ENCODE results near the gene LCMT2. TPM values are rescaled to one million over a fixed set of nuclear protein-coding genes. Genes with fewer than 3 reads are reported as not detected.
A peak's percentile ranks its signal among the peaks of the same experiment; 100 is the strongest.
"Not testable (repeated sequence)": the region's sequence is repeated elsewhere in the genome, so short reads cannot be mapped to it uniquely, and the experiment has no call there.

Gene LCMT2
- total RNA-seq, 1 experiment from 2014 or later: not detected

- DNase-seq (ENCODE audit: low spot score): no peak
- in situ Hi-C loops (cut with HindIII; ENCODE audit: low sequenced_read_pairs): no loop called here
Measured at GRCh38 chr15:43317566-43318184, 12.7 kb downstream of the LCMT2 start.

- in situ Hi-C loops (cut with HindIII; ENCODE audit: low sequenced_read_pairs): no loop called here
- DNase-seq (ENCODE audit: low spot score): no peak
Measured at GRCh38 chr15:43316971-43317346, 13.4 kb downstream of the LCMT2 start.

GRCh38 chr15:43316016-43316970 is 14.1 kb downstream of the LCMT2 start:
- no peak for DNase-seq (ENCODE audit: low spot score)
- in situ Hi-C loops (cut with HindIII; ENCODE audit: low sequenced_read_pairs): no loop called here

- no peak for DNase-seq (ENCODE audit: low spot score)
Measured at GRCh38 chr15:43314171-43314570, 16.2 kb downstream of the LCMT2 start.

GRCh38 chr15:43312378-43312777 is 18.0 kb downstream of the LCMT2 start:
- no peak for DNase-seq (ENCODE audit: low spot score)
- in situ Hi-C loops (cut with HindIII; ENCODE audit: low sequenced_read_pairs): no loop called here

More at GRCh38 chr15:43314171-43314570, 16.2 kb downstream of the LCMT2 start:
- in situ Hi-C loops (cut with HindIII; ENCODE audit: low sequenced_read_pairs): no loop called here

- in situ Hi-C loops (cut with HindIII; ENCODE audit: low sequenced_read_pairs): no loop called here
Measured at GRCh38 chr15:43302205-43302817, 28.1 kb downstream of the LCMT2 start, which contains the start of gene TGM7. TGM7 (minus strand) TSS chr15:43302255.

GRCh38 chr15:43299884-43300283 is 30.5 kb downstream of the LCMT2 start:
- DNase-seq (ENCODE audit: low spot score): no peak
- in situ Hi-C loops (cut with HindIII; ENCODE audit: low sequenced_read_pairs): no loop called here

More at GRCh38 chr15:43302205-43302817, 28.1 kb downstream of the LCMT2 start, which contains the start of gene TGM7:
- DNase-seq (ENCODE audit: low spot score): no peak

- peak; percentile 64 for DNase-seq (ENCODE audit: low spot score)
- in situ Hi-C loops (cut with HindIII; ENCODE audit: low sequenced_read_pairs): no loop called here
Measured at GRCh38 chr15:43299411-43299810, 31.0 kb downstream of the LCMT2 start.

GRCh38 chr15:43294091-43294706 is 36.2 kb downstream of the LCMT2 start:
- DNase-seq (ENCODE audit: low spot score): no peak
- in situ Hi-C loops (cut with HindIII; ENCODE audit: low sequenced_read_pairs): no loop called here

GRCh38 chr15:43293432-43293831 is 36.9 kb downstream of the LCMT2 start:
- no peak for DNase-seq (ENCODE audit: low spot score)
- in situ Hi-C loops (cut with HindIII; ENCODE audit: low sequenced_read_pairs): no loop called here

GRCh38 chr15:43292375-43293078 is 37.8 kb downstream of the LCMT2 start:
- in situ Hi-C loops (cut with HindIII; ENCODE audit: low sequenced_read_pairs): no loop called here
- DNase-seq (ENCODE audit: low spot score): no peak

- in situ Hi-C loops (cut with HindIII; ENCODE audit: low sequenced_read_pairs); DNase-seq (ENCODE audit: low spot score): not testable (repeated sequence)
Measured at GRCh38 chr15:43289656-43290055, 40.7 kb downstream of the LCMT2 start.

- DNase-seq (ENCODE audit: low spot score): no peak
- in situ Hi-C loops (cut with HindIII; ENCODE audit: low sequenced_read_pairs): no loop called here
Measured at GRCh38 chr15:43287254-43287653, 43.1 kb downstream of the LCMT2 start.

- in situ Hi-C loops (cut with HindIII; ENCODE audit: low sequenced_read_pairs): no loop called here
- no peak for DNase-seq (ENCODE audit: low spot score)
Measured at GRCh38 chr15:43286074-43286473, 44.3 kb downstream of the LCMT2 start.

- DNase-seq (ENCODE audit: low spot score): peak; percentile 82
- in situ Hi-C loops (cut with HindIII; ENCODE audit: low sequenced_read_pairs): no loop called here
Measured at GRCh38 chr15:43285609-43286037, 44.8 kb downstream of the LCMT2 start.

- in situ Hi-C loops (cut with HindIII; ENCODE audit: low sequenced_read_pairs): no loop called here
Measured at GRCh38 chr15:43283526-43283925, 46.8 kb downstream of the LCMT2 start.

GRCh38 chr15:43281926-43282602 is 48.3 kb downstream of the LCMT2 start:
- in situ Hi-C loops (cut with HindIII; ENCODE audit: low sequenced_read_pairs): no loop called here
- DNase-seq (ENCODE audit: low spot score): no peak

More at GRCh38 chr15:43283526-43283925, 46.8 kb downstream of the LCMT2 start:
- DNase-seq (ENCODE audit: low spot score): no peak

GRCh38 chr15:43280996-43281395 is 49.4 kb downstream of the LCMT2 start:
- no peak for DNase-seq (ENCODE audit: low spot score)
- in situ Hi-C loops (cut with HindIII; ENCODE audit: low sequenced_read_pairs): no loop called here

Data from G401 (cell line).